ENCODE results near the gene PTPRF.

DNA sequence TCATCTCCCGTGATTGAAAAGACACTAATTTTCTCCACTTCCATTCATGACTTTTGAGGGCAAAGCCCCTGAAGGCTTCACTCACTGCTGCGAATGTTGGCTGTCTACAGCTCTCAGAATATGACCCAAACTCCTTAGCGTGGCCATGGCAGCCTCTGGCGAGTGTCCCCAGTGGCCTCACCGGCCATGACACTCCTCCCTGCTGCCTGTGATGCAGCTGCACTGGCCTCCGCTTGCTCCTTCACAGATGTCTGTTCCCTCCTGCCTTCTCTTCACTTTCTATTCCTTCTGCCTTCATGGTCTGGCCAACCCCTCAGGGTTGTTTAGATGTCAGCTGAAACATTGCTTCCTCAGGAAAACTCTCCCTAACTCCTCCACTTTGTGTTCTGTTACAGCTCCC, 30.8 kb upstream of the PTPRF start:
- TF ChIP-seq, protein P1, sequence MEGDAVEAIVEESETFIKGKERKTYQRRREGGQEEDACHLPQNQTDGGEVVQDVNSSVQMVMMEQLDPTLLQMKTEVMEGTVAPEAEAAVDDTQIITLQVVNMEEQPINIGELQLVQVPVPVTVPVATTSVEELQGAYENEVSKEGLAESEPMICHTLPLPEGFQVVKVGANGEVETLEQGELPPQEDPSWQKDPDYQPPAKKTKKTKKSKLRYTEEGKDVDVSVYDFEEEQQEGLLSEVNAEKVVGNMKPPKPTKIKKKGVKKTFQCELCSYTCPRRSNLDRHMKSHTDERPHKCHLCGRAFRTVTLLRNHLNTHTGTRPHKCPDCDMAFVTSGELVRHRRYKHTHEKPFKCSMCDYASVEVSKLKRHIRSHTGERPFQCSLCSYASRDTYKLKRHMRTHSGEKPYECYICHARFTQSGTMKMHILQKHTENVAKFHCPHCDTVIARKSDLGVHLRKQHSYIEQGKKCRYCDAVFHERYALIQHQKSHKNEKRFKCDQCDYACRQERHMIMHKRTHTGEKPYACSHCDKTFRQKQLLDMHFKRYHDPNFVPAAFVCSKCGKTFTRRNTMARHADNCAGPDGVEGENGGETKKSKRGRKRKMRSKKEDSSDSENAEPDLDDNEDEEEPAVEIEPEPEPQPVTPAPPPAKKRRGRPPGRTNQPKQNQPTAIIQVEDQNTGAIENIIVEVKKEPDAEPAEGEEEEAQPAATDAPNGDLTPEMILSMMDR (IDR thresholded peaks at IDR 0.05; ENCODE audit: low read depth, low read length, poor library complexity, severe bottlenecking) = no peak
- no peak for TF ChIP-seq EZH2phosphoT487 (IDR thresholded peaks at IDR 0.05; ENCODE audit: borderline replicate concordance, low read length)
